Measurements from ENCODE around the gene ETF1.

The ETF1 gene

GRCh38 chr5:138542956-138543729 lies at the start of gene ETF1:
Gene ETF1, minus strand, starts transcription at chr5:138543236. Its CDS starts 318 bp downstream, at chr5:138542918.
- peak; percentile 99 for DNase-seq (ENCODE audit: low read depth in 2 of 2)

GRCh38 chr5:138588013-138588788 lies 45.2 kb upstream of the ETF1 start:
- no peak for DNase-seq (ENCODE audit: low read depth in 2 of 2)

GRCh38 chr5:138585157-138585556 lies 42.1 kb upstream of the ETF1 start:
- no peak for DNase-seq (ENCODE audit: low read depth in 2 of 2)

GRCh38 chr5:138583984-138584637 lies 41.1 kb upstream of the ETF1 start:
- no peak for DNase-seq (ENCODE audit: low read depth in 2 of 2)

- DNase-seq (ENCODE audit: low read depth in 2 of 2): no peak
These were observed 39.9 kb upstream of the ETF1 start for GRCh38 chr5:138582959-138583358.

- DNase-seq (ENCODE audit: low read depth in 2 of 2): no peak
These were observed 37.7 kb upstream of the ETF1 start for GRCh38 chr5:138580777-138581176.

GRCh38 chr5:138580001-138580400 lies 37.0 kb upstream of the ETF1 start:
- no peak for DNase-seq (ENCODE audit: low read depth in 2 of 2)

GRCh38 chr5:138579517-138579863 lies 36.5 kb upstream of the ETF1 start:
- DNase-seq (ENCODE audit: low read depth in 2 of 2): no peak

- DNase-seq (ENCODE audit: low read depth in 2 of 2): no peak
These were observed 34.4 kb upstream of the ETF1 start for GRCh38 chr5:138577452-138577851.

- DNase-seq (ENCODE audit: low read depth in 2 of 2): peak; percentile 100
These were observed 32.4 kb upstream of the ETF1 start, which contains the start of gene HSPA9 for GRCh38 chr5:138575194-138576015. Gene HSPA9, minus strand, starts transcription at chr5:138575401. Its CDS starts 83 bp downstream, at chr5:138575318.

GRCh38 chr5:138574744-138575193 lies 31.7 kb upstream of the ETF1 start:
- no peak for DNase-seq (ENCODE audit: low read depth in 2 of 2)

- no peak for DNase-seq (ENCODE audit: low read depth in 2 of 2)
These were observed 31.1 kb upstream of the ETF1 start for GRCh38 chr5:138573949-138574670.

- DNase-seq (ENCODE audit: low read depth in 2 of 2): no peak
These were observed 30.2 kb upstream of the ETF1 start for GRCh38 chr5:138573223-138573622.

- no peak for DNase-seq (ENCODE audit: low read depth in 2 of 2)
These were observed 27.8 kb upstream of the ETF1 start for GRCh38 chr5:138570871-138571270.

GRCh38 chr5:138569782-138570181 lies 26.7 kb upstream of the ETF1 start:
- no peak for DNase-seq (ENCODE audit: low read depth in 2 of 2)

- no peak for DNase-seq (ENCODE audit: low read depth in 2 of 2)
These were observed 25.2 kb upstream of the ETF1 start for GRCh38 chr5:138568061-138568824.

GRCh38 chr5:138566792-138567191 lies 23.8 kb upstream of the ETF1 start:
- no peak for DNase-seq (ENCODE audit: low read depth in 2 of 2)

GRCh38 chr5:138565100-138565821 lies 22.2 kb upstream of the ETF1 start:
- no peak for DNase-seq (ENCODE audit: low read depth in 2 of 2)

- DNase-seq (ENCODE audit: low read depth in 2 of 2): no peak
These were observed 21.2 kb upstream of the ETF1 start for GRCh38 chr5:138564242-138564641.
